Measurements from ENCODE around the gene GPRC5A.
A peak's percentile ranks its signal among the peaks of the same experiment; 100 is the strongest.

Gene GPRC5A

DNA sequence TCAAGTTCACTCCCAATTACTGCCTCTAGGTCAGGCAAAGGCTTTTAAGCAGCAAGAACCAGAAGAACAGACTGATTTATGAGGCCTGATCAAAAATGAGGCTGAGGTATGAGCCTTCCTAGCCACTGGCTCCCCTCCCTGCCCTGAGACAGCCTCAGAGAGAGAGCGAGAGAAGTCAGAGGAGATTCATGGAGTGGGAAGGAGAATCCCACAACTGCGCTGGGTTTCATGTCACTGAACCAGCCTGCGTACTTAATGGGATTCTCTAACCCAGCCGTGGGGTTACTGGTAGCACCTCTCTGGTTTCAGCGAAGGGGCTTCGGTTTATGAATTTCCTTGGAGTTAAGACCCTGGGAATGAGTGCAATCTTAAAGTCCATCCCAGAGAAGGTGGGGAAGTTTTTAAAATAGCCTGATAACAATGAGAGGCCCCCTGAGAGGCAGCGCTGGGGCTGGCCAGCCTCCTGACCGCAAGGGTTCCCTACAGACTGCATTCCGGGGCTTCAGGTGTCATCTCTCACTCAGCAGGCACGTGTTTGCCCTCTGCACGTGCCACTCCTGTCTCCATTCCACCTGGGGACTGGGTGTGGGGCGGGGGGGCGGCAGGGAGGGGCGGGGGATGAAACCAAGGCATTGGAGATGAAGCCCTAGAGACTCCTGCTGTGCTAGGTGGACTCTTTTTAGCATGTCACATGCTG, 6.1 kb upstream of the GPRC5A start:
- no peak for DNase-seq (ENCODE audit: low read depth in 1 of 2, low spot score in 1 of 2)

- no peak for DNase-seq (ENCODE audit: low read depth in 1 of 2, low spot score in 1 of 2)
Measured at GRCh38 chr12:12887471-12887870, 3.9 kb upstream of the GPRC5A start.

- DNase-seq (ENCODE audit: low read depth in 1 of 2, low spot score in 1 of 2), result no peak
Measured at GRCh38 chr12:12889701-12890100, 1.7 kb upstream of the GPRC5A start.

DNA sequence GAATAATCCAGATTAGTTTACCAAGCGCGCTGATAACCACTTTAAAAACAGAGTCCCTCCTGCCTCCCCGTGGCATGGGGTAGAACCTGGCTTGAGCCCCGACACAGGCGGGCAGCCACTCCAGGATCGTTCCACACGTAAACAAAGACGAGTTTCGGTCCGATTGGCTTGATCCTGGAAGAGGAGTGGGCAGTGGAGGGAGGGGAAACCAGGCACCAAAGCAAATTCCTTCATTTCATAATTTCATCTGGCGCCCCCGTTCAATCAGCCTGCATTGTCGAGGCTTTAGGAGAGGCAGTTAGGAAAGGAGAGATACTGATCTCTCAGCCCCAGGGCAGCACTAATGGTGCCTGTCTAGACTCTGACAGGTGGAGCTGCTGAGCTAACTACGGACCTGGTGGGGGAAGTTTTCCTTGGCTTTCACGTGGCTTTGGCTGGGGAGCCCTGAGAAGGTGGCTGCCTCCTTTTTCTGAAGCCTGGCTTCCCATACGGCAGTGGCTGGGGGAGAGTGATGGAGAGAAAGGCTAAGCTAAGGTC, 751 bp upstream of the GPRC5A start:
- no peak for DNase-seq (ENCODE audit: low read depth in 1 of 2, low spot score in 1 of 2)

DNA sequence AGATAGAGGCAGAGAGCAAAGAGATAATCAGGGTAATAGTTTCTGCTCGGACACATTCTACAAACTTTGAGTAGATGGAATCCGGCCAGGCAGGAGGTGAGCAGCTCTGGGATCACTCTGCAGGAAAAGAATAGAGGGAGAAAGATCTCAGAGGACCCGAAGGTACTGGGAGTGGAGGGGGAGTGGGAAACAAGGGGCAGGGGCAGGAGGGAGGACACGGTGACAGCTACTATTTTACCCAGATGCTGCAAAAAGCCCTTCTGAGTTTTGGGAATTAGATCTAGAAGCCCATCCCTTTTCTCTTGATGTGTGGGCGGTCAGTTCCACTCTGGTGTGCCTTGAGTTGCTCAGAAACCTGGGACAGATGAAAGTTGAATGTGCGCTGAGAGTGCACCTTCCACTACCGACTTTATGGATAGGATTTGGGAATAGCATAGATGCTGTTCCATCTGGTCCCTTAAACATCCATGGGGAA, 556 bp downstream of the GPRC5A start:
- DNase-seq (ENCODE audit: low read depth in 1 of 2, low spot score in 1 of 2), result no peak

- no peak for DNase-seq (ENCODE audit: low read depth in 1 of 2, low spot score in 1 of 2)
Measured at GRCh38 chr12:12892681-12893141, 1.3 kb downstream of the GPRC5A start.

- no peak for DNase-seq (ENCODE audit: low read depth in 1 of 2, low spot score in 1 of 2)
Measured at GRCh38 chr12:12893438-12893837, 2.1 kb downstream of the GPRC5A start.

DNA sequence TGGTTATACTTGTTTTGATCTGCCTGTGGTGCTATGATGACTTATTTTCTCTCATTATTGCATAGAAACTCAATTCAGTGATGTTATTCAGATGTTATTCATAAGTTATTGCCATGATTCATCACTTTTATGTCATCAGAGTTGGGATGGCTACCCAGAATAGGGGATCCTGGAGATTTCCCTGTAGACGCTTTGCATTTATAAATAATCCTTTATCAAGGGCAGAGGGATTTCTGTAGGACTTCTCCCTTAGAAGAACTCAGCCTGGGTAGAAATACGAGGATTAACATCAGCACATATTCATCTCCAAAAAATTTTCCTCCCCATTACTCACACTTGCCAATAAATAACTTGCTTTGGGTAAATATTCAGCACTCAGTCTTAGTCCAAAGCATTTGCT, 4.9 kb downstream of the GPRC5A start:
- DNase-seq (ENCODE audit: low read depth in 1 of 2, low spot score in 1 of 2), result no peak

DNA sequence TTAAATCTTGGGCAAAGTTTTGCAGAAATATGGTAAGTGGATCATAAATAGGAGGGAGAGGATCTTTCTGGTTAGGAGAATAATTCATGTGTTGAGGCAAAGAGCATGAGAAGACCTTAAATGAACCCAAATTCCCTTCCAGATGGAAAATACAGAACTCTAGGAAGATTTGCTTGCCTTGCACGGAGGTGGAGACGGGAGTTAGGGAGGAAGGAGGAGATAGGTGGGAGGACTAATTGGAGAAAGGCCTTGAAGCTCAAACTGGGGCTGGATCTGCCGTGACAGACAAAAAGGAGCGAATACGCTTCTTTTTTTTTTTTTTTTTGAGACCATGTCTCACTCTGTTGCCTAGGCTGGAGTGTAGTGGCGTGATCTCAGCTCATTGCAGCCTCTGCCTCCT, 5.9 kb downstream of the GPRC5A start:
- DNase-seq (ENCODE audit: low read depth in 1 of 2, low spot score in 1 of 2), result no peak

GRCh38 chr12:12898136-12898717, 6.9 kb downstream of the GPRC5A start:
- DNase-seq (ENCODE audit: low read depth in 1 of 2, low spot score in 1 of 2), result no peak

DNA sequence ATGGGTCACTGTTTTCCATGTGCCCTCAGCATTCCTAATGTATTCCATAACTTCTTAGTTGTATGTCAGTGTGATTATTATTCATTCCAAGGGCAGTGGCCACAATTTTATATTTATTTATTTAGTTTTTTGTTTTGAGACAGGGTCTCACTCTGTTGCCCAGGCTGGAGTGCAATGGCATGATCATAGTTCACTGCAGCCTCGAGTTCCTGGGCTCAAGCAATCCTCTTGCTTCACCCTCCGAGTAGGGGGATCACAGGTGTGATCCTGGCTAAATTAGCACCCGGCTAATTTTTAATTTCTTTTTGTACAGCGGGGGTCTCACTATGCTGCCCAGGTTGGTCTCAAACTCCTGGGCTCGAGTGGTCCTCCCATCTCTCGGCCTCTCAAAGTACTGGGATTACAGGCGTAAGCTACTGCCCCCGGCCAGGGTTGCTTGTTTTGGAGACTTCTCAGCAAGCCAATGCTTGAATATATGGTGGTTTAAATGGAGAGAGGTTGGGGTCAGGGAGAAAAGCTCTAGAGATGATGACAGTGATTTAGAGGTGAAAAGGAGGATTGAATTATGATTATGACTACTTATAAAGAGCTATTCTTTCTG, 7.6 kb downstream of the GPRC5A start:
- DNase-seq (ENCODE audit: low read depth in 1 of 2, low spot score in 1 of 2), result no peak

- DNase-seq (ENCODE audit: low read depth in 1 of 2, low spot score in 1 of 2), result peak in 1 of 2 donors; percentile 19
Measured at GRCh38 chr12:12899530-12900380, 8.4 kb downstream of the GPRC5A start.

DNA sequence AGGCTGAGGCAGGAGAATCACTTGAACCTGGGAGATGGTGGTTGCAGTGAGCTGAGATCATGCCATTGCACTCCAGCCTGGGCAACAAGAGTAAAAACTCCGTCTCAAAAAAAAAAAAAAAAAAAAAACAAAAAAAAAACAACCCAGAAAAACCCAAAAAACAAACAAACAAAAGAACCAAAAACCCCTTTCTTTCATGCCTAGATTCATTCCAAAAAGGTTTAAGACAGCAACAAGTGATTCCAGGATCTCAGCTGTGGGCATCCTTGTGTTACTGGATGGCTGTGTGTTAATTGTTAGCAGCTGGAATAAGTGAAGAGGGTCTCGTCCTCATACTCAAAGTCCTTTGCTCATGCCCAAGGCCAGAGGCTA, 9.4 kb downstream of the GPRC5A start:
- no peak for DNase-seq (ENCODE audit: low read depth in 1 of 2, low spot score in 1 of 2)

DNA sequence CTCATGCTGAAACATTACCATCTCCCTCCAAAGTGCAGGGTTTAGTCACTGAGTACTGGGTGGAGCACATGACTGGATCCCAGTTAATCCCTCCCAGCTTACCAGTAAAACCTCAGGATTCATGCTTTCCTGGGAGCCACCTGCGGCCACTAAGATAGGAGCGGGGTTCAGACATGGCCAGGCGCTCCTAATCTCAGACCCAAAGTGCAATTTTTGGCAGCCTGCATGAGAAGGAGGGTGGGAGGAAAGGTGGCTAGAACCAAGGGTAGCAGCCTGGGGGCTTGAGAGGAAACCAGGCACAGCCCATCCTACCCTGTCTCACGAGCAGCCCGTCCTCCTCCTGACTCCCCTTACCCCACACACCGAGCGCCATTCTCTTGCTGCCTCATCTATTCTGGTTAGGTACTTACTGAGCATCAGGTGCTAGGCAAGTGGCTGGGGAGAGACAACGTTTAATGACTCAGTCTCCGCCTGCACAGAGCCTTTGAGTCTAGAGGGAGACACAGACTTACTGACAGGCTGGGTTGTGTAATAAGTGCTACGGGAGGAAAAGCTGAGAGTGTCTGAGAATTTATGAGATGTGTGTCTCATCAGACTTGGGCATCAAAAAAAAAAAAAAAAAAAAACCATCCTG, 9.9 kb downstream of the GPRC5A start:
- DNase-seq (ENCODE audit: low read depth in 1 of 2, low spot score in 1 of 2), result no peak

- DNase-seq (ENCODE audit: low read depth in 1 of 2, low spot score in 1 of 2), result no peak
Measured at GRCh38 chr12:12902036-12902435, 10.7 kb downstream of the GPRC5A start.

DNA sequence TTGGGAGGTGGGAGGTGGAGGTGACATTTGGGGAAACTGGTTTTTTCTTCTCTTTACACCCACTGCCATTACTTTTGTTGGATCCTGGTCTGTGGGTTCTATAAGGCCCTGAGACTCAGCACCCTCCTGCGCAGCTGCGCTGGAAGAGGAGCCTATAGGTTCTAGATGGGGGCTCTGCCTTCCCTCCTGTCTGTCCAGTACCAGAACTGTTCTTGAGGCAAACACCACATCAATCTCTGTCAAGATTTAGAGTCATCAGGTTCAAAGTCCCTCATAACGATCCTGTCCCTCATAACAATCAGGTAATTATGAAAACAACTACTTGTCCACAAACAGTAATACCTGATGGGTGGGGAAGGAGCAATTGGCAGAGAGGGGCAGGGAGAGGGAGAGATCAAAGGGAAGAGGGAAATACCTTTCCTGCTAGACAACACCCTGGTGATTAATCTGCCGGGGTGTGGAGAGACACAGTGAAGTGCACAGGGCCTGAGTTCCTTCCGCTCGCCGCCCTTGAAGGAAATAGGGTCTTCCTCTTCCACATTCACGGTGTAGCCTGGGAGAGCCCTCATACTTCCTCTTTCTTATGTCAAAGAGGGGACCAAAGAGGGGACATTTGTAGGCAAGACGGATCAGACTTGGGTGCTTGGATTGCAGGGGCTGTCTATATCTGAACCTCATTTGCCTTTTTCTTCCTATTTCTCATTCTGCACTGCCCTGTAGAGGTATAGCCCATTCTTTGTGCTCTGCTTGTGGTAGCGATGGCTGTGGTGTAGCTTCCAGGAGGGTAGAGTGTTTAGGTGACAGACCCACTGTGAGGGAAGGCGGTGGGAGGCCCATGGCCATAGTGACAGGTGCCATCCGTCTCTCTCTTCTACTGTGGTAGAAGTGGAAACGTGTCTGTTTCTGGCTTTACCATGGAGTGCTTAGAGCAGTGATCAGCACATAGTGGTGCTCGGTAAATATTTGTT, 12.6 kb downstream of the GPRC5A start:
- no peak for DNase-seq (ENCODE audit: low read depth in 1 of 2, low spot score in 1 of 2)

DNA sequence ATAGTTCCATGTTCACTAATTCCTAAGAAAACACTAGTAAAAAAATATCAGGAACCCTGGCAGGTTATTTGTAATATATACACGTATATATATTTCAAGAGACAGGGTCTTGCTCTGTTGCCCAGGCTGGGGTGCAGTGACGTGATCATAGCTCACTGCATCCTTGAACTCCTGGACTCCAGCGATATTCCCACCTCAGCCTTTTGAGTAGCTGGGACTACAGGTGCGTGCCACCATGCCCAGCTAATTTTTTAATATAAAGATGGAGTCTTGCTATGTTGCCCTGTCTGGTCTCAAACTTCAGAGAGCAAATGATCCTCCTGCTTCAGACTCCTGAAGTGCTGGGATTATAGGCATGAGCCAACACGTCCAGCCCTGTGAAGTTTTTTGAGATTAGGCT, 16.2 kb downstream of the GPRC5A start:
- DNase-seq (ENCODE audit: low read depth in 1 of 2, low spot score in 1 of 2), result no peak

- DNase-seq (ENCODE audit: low read depth in 1 of 2, low spot score in 1 of 2), result no peak
Measured at GRCh38 chr12:12908252-12908651, 16.9 kb downstream of the GPRC5A start.

DNA sequence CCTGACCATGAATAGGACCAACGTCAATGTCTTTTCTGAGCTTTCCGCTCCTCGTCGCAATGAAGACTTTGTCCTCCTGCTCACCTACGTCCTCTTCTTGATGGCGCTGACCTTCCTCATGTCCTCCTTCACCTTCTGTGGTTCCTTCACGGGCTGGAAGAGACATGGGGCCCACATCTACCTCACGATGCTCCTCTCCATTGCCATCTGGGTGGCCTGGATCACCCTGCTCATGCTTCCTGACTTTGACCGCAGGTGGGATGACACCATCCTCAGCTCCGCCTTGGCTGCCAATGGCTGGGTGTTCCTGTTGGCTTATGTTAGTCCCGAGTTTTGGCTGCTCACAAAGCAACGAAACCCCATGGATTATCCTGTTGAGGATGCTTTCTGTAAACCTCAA, 17.3 kb downstream of the GPRC5A start:
- DNase-seq (ENCODE audit: low read depth in 1 of 2, low spot score in 1 of 2), result no peak
